DMS153 treated with DMSO at 0.1 percent for 48 hours (cell line): ENCODE data around the gene CDH13.

Source experiments
- DNase-seq: peaks from one replicate; lab custom pipeline; 2025; ENCODE audit not compliant: unreplicated experiment; lab: John Stamatoyannopoulos, UW

Gene CDH13

GRCh38 chr16:83374979-83375378, 748.2 kb downstream of the CDH13 start:
- DNase-seq: no peak

GRCh38 chr16:83389751-83390150, 763.0 kb downstream of the CDH13 start:
- DNase-seq: no peak

GRCh38 chr16:83390759-83391158, 764.0 kb downstream of the CDH13 start:
- no peak for DNase-seq

- DNase-seq: no peak
Observed at GRCh38 chr16:83392743-83393142, 766.0 kb downstream of the CDH13 start.

- no peak for DNase-seq
Observed at GRCh38 chr16:83393196-83393981, 766.6 kb downstream of the CDH13 start.

- DNase-seq: no peak
Observed at GRCh38 chr16:83397601-83398291, 771.0 kb downstream of the CDH13 start.

GRCh38 chr16:83400234-83400633, 773.5 kb downstream of the CDH13 start:
- DNase-seq: no peak

GRCh38 chr16:83402160-83402814, 775.5 kb downstream of the CDH13 start:
- no peak for DNase-seq

GRCh38 chr16:83402967-83403366, 776.2 kb downstream of the CDH13 start:
- DNase-seq: no peak

GRCh38 chr16:83403761-83404160, 777.0 kb downstream of the CDH13 start:
- DNase-seq: no peak

- DNase-seq: no peak
Observed at GRCh38 chr16:83404261-83404660, 777.5 kb downstream of the CDH13 start.

- no peak for DNase-seq
Observed at GRCh38 chr16:83407928-83408327, 781.2 kb downstream of the CDH13 start.

GRCh38 chr16:83409347-83409746, 782.6 kb downstream of the CDH13 start:
- no peak for DNase-seq

- no peak for DNase-seq
Observed at GRCh38 chr16:83418565-83418964, 791.8 kb downstream of the CDH13 start.

- no peak for DNase-seq
Observed at GRCh38 chr16:83420206-83420760, 793.5 kb downstream of the CDH13 start.

- no peak for DNase-seq
Observed at GRCh38 chr16:83433201-83433600, 806.4 kb downstream of the CDH13 start.

GRCh38 chr16:83437036-83437435, 810.3 kb downstream of the CDH13 start:
- DNase-seq: no peak

GRCh38 chr16:83438326-83438725, 811.6 kb downstream of the CDH13 start:
- DNase-seq: no peak

GRCh38 chr16:83439412-83439811, 812.6 kb downstream of the CDH13 start:
- no peak for DNase-seq

- DNase-seq: no peak
Observed at GRCh38 chr16:83441517-83441916, 814.7 kb downstream of the CDH13 start.

- DNase-seq: no peak
Observed at GRCh38 chr16:83443972-83444371, 817.2 kb downstream of the CDH13 start.

GRCh38 chr16:83447560-83447959, 820.8 kb downstream of the CDH13 start:
- DNase-seq: no peak
